ENCODE results near the gene UCK1.
"Not testable (repeated sequence)": the region's sequence is repeated elsewhere in the genome, so short reads cannot be mapped to it uniquely, and the experiment has no call there.

Gene UCK1

GRCh38 chr9:131516930-131517329 lies 14.1 kb downstream of the UCK1 start:
- Histone ChIP-seq H3K27me3 (ENCODE audit: control insufficient read depth, insufficient read depth, low read length) (no peaks in the 10 kb centered on the region), H3K36me3 (ENCODE audit: control insufficient read depth, insufficient read depth, low read length) (peaks cover 20% of the 10 kb centered on the region), H3K9ac (ENCODE audit: low read length) (no peak overlapping the region), H3K9me3 (ENCODE audit: control insufficient read depth, low read length) (no peaks in the 10 kb centered on the region), H3K4me1 (ENCODE audit: control insufficient read depth, insufficient read depth, low read length) (no peaks in the 10 kb centered on the region), H3K4me3 (ENCODE audit: low read length) (no peak overlapping the region)

GRCh38 chr9:131516100-131516499 lies 15.0 kb downstream of the UCK1 start:
- peaks cover 25% of the 10 kb centered on the region for H3K36me3 ChIP-seq (ENCODE audit: control insufficient read depth, insufficient read depth, low read length)
- no peak overlapping the region for H3K9ac ChIP-seq (ENCODE audit: low read length)
- no peaks in the 10 kb centered on the region for H3K4me1 ChIP-seq (ENCODE audit: control insufficient read depth, insufficient read depth, low read length)
- H3K27me3 ChIP-seq (ENCODE audit: control insufficient read depth, insufficient read depth, low read length), result no peaks in the 10 kb centered on the region
- no peaks in the 10 kb centered on the region for H3K9me3 ChIP-seq (ENCODE audit: control insufficient read depth, low read length)
- no peak overlapping the region for H3K4me3 ChIP-seq (ENCODE audit: low read length)

GRCh38 chr9:131515559-131516031 lies 15.5 kb downstream of the UCK1 start:
- not testable (repeated sequence) for H3K4me3 ChIP-seq (ENCODE audit: low read length); H3K4me1 ChIP-seq (ENCODE audit: control insufficient read depth, insufficient read depth, low read length); H3K9ac ChIP-seq (ENCODE audit: low read length); H3K9me3 ChIP-seq (ENCODE audit: control insufficient read depth, low read length); H3K27me3 ChIP-seq (ENCODE audit: control insufficient read depth, insufficient read depth, low read length)
- peaks cover 26% of the 10 kb centered on the region for H3K36me3 ChIP-seq (ENCODE audit: control insufficient read depth, insufficient read depth, low read length)

GRCh38 chr9:131513177-131513576 lies 17.9 kb downstream of the UCK1 start:
- no peak overlapping the region for H3K4me3 ChIP-seq (ENCODE audit: low read length)
- no peaks in the 10 kb centered on the region for H3K27me3 ChIP-seq (ENCODE audit: control insufficient read depth, insufficient read depth, low read length)
- no peaks in the 10 kb centered on the region for H3K9me3 ChIP-seq (ENCODE audit: control insufficient read depth, low read length)
- H3K4me1 ChIP-seq (ENCODE audit: control insufficient read depth, insufficient read depth, low read length), result no peaks in the 10 kb centered on the region
- peaks cover 7% of the 10 kb centered on the region for H3K36me3 ChIP-seq (ENCODE audit: control insufficient read depth, insufficient read depth, low read length)
- no peak overlapping the region for H3K9ac ChIP-seq (ENCODE audit: low read length)

GRCh38 chr9:131511880-131512279 lies 19.2 kb downstream of the UCK1 start:
- Histone ChIP-seq H3K9me3 (ENCODE audit: control insufficient read depth, low read length) (no peaks in the 10 kb centered on the region), H3K9ac (ENCODE audit: low read length) (no peak overlapping the region), H3K27me3 (ENCODE audit: control insufficient read depth, insufficient read depth, low read length) (no peaks in the 10 kb centered on the region), H3K4me3 (ENCODE audit: low read length) (no peak overlapping the region), H3K36me3 (ENCODE audit: control insufficient read depth, insufficient read depth, low read length) (peaks cover 6% of the 10 kb centered on the region), H3K4me1 (ENCODE audit: control insufficient read depth, insufficient read depth, low read length) (no peaks in the 10 kb centered on the region)

- Histone ChIP-seq H3K27me3 (ENCODE audit: control insufficient read depth, insufficient read depth, low read length) (no peaks in the 10 kb centered on the region), H3K4me3 (ENCODE audit: low read length) (no peak overlapping the region), H3K36me3 (ENCODE audit: control insufficient read depth, insufficient read depth, low read length) (peaks cover 6% of the 10 kb centered on the region), H3K9ac (ENCODE audit: low read length) (no peak overlapping the region), H3K4me1 (ENCODE audit: control insufficient read depth, insufficient read depth, low read length) (no peaks in the 10 kb centered on the region), H3K9me3 (ENCODE audit: control insufficient read depth, low read length) (no peaks in the 10 kb centered on the region)
Observed at GRCh38 chr9:131511416-131511815, 19.6 kb downstream of the UCK1 start.

- Histone ChIP-seq H3K27me3 (ENCODE audit: control insufficient read depth, insufficient read depth, low read length) (peaks cover 12% of the 10 kb centered on the region), H3K4me1 (ENCODE audit: control insufficient read depth, insufficient read depth, low read length) (peaks cover 13% of the 10 kb centered on the region), H3K4me3 (ENCODE audit: low read length) (no peak overlapping the region), H3K9ac (ENCODE audit: low read length) (no peak overlapping the region), H3K9me3 (ENCODE audit: control insufficient read depth, low read length) (no peaks in the 10 kb centered on the region), H3K36me3 (ENCODE audit: control insufficient read depth, insufficient read depth, low read length) (no peaks in the 10 kb centered on the region)
Observed at GRCh38 chr9:131505012-131505411, 26.1 kb downstream of the UCK1 start.

- Histone ChIP-seq H3K27me3 (ENCODE audit: control insufficient read depth, insufficient read depth, low read length) (peaks cover 12% of the 10 kb centered on the region), H3K4me3 (ENCODE audit: low read length) (peak overlapping the region; percentile 40), H3K4me1 (ENCODE audit: control insufficient read depth, insufficient read depth, low read length) (peaks cover 13% of the 10 kb centered on the region), H3K9ac (ENCODE audit: low read length) (peak overlapping the region; percentile 72), H3K36me3 (ENCODE audit: control insufficient read depth, insufficient read depth, low read length) (no peaks in the 10 kb centered on the region), H3K9me3 (ENCODE audit: control insufficient read depth, low read length) (no peaks in the 10 kb centered on the region)
Observed at GRCh38 chr9:131503626-131504465, 27.2 kb downstream of the UCK1 start.

GRCh38 chr9:131502781-131503625 lies 28.1 kb downstream of the UCK1 start, which contains the start of gene POMT1:
Gene POMT1 (plus strand): TSS chr9:131502918. CDS start chr9:131504219, 1,301 bp downstream.
- Histone ChIP-seq H3K36me3 (ENCODE audit: control insufficient read depth, insufficient read depth, low read length) (no peaks in the 10 kb centered on the region), H3K27me3 (ENCODE audit: control insufficient read depth, insufficient read depth, low read length) (peaks cover 12% of the 10 kb centered on the region), H3K4me3 (ENCODE audit: low read length) (peak within 1 kb of the TSS; percentile 40), H3K9ac (ENCODE audit: low read length) (peak within 1 kb of the TSS; percentile 72), H3K9me3 (ENCODE audit: control insufficient read depth, low read length) (no peaks in the 10 kb centered on the region), H3K4me1 (ENCODE audit: control insufficient read depth, insufficient read depth, low read length) (peaks cover 13% of the 10 kb centered on the region)

GRCh38 chr9:131500939-131501541 lies 30.0 kb downstream of the UCK1 start:
- Histone ChIP-seq H3K27me3 (ENCODE audit: control insufficient read depth, insufficient read depth, low read length) (peaks cover 12% of the 10 kb centered on the region), H3K4me1 (ENCODE audit: control insufficient read depth, insufficient read depth, low read length) (peaks cover 13% of the 10 kb centered on the region), H3K9ac (ENCODE audit: low read length) (no peak overlapping the region), H3K36me3 (ENCODE audit: control insufficient read depth, insufficient read depth, low read length) (no peaks in the 10 kb centered on the region), H3K4me3 (ENCODE audit: low read length) (no peak overlapping the region), H3K9me3 (ENCODE audit: control insufficient read depth, low read length) (no peaks in the 10 kb centered on the region)

GRCh38 chr9:131500377-131500776 lies 30.7 kb downstream of the UCK1 start:
- peaks cover 12% of the 10 kb centered on the region for H3K27me3 ChIP-seq (ENCODE audit: control insufficient read depth, insufficient read depth, low read length)
- H3K4me1 ChIP-seq (ENCODE audit: control insufficient read depth, insufficient read depth, low read length), result peaks cover 13% of the 10 kb centered on the region
- no peaks in the 10 kb centered on the region for H3K9me3 ChIP-seq (ENCODE audit: control insufficient read depth, low read length)
- H3K4me3 ChIP-seq (ENCODE audit: low read length), result no peak overlapping the region
- no peak overlapping the region for H3K9ac ChIP-seq (ENCODE audit: low read length)
- no peaks in the 10 kb centered on the region for H3K36me3 ChIP-seq (ENCODE audit: control insufficient read depth, insufficient read depth, low read length)
